H9 (cell line): ENCODE data around the gene RASGRF2. TPM values are rescaled to one million over a fixed set of nuclear protein-coding genes. Genes with fewer than 3 reads are reported as not detected.

ENCODE experiments used
- DNase-seq: peaks from one replicate; pipeline ENCODE4 v3.0.0-alpha.2; 2017
- H2AFZ ChIP-seq: one replicate; pipeline ENCODE4 v1.6.1; 2013; ENCODE audit warnings: mild to moderate bottlenecking, low read length, control low read depth, moderate library complexity
- H2AK5ac ChIP-seq: 2 replicates; pipeline ENCODE4 v1.6.1; 2013; ENCODE audit warnings: low read length, control low read depth, mixed read lengths; ENCODE audit not compliant: insufficient read length
- H2BK120ac ChIP-seq: one replicate; pipeline ENCODE4 v1.6.1; 2013; ENCODE audit warnings: low read depth, mild to moderate bottlenecking, low read length, control low read depth, inconsistent platforms; ENCODE audit not compliant: poor library complexity, severe bottlenecking
- H2BK12ac ChIP-seq: 2 replicates; pipeline ENCODE4 v1.6.1; 2013; ENCODE audit warnings: low read length, control low read depth, mixed read lengths, low read depth; ENCODE audit not compliant: insufficient read length
- H2BK15ac ChIP-seq: 2 replicates; pipeline ENCODE4 v1.6.1; 2013; ENCODE audit warnings: low read depth, low read length, control low read depth
- H2BK20ac ChIP-seq: one replicate; pipeline ENCODE4 v1.6.1; 2013; ENCODE audit warnings: low read depth, mild to moderate bottlenecking, low read length, control low read depth, inconsistent platforms; ENCODE audit not compliant: poor library complexity, severe bottlenecking
- H2BK5ac ChIP-seq: 2 replicates; pipeline ENCODE4 v1.6.1; 2013; ENCODE audit warnings: low read length, control low read depth, mixed read lengths; ENCODE audit not compliant: insufficient read length
- H3K14ac ChIP-seq: 2 replicates; pipeline ENCODE4 v1.6.1; 2013; ENCODE audit warnings: low read length, control low read depth; ENCODE audit not compliant: insufficient read depth
- H3K18ac ChIP-seq: 2 replicates; pipeline ENCODE4 v1.6.1; 2013; ENCODE audit warnings: low read depth, mild to moderate bottlenecking, mixed read lengths, low read length, control low read depth; ENCODE audit not compliant: insufficient read length
- H3K23ac ChIP-seq: 2 replicates; pipeline ENCODE4 v1.6.1; 2013; ENCODE audit warnings: low read length, control low read depth, mixed read lengths, low read depth; ENCODE audit not compliant: insufficient read length
- H3K23me2 ChIP-seq: 2 replicates; pipeline ENCODE4 v1.6.1; 2013; ENCODE audit warnings: low read depth, mild to moderate bottlenecking, mixed read lengths, low read length, control low read depth; ENCODE audit not compliant: insufficient read length, poor library complexity, severe bottlenecking
- H3K27ac ChIP-seq: 2 replicates; pipeline ENCODE4 v1.5.1; 2013; ENCODE audit warnings: low read length, control low read depth, mixed read lengths, low read depth; ENCODE audit not compliant: insufficient read length
- H3K27me3 ChIP-seq: 2 replicates; pipeline ENCODE4 v1.6.1; 2013; ENCODE audit warnings: low read length, control low read depth, inconsistent platforms; ENCODE audit not compliant: insufficient read depth
- H3K4ac ChIP-seq: 2 replicates; pipeline ENCODE4 v1.6.1; 2013; ENCODE audit warnings: low read depth, mild to moderate bottlenecking, control low read depth, inconsistent platforms, low read length, moderate library complexity
- H3K4me1 ChIP-seq: 2 replicates; pipeline ENCODE4 v1.6.1; 2013; ENCODE audit warnings: low read length, control low read depth, inconsistent platforms; ENCODE audit not compliant: insufficient read depth
- H3K4me2 ChIP-seq: 2 replicates; pipeline ENCODE4 v1.6.1; 2013; ENCODE audit warnings: low read length, control low read depth, mixed read lengths; ENCODE audit not compliant: insufficient read length, insufficient read depth
- H3K56ac ChIP-seq: 2 replicates; pipeline ENCODE4 v1.6.1; 2013; ENCODE audit warnings: low read depth, mild to moderate bottlenecking, mixed read lengths, low read length, control low read depth; ENCODE audit not compliant: insufficient read length
- H3K79me1 ChIP-seq: 2 replicates; pipeline ENCODE4 v1.6.1; 2013; ENCODE audit warnings: low read depth, mild to moderate bottlenecking, moderate library complexity, low read length, control low read depth, inconsistent platforms; ENCODE audit not compliant: insufficient read depth, poor library complexity, severe bottlenecking
- H3K79me2 ChIP-seq: 2 replicates; pipeline ENCODE4 v1.6.1; 2013; ENCODE audit warnings: low read length, control low read depth, inconsistent platforms; ENCODE audit not compliant: insufficient read depth
- H3K9ac ChIP-seq: 2 replicates; pipeline ENCODE4 v1.6.1; 2013; ENCODE audit warnings: low read length, control low read depth, mixed read lengths; ENCODE audit not compliant: insufficient read length; ENCODE audit errors: extremely low read depth
- H3K9me3 ChIP-seq: one replicate; pipeline ENCODE4 v1.6.1; 2013; ENCODE audit warnings: low read depth, low read length, inconsistent platforms; ENCODE audit not compliant: control insufficient read depth
- H3T11ph ChIP-seq: one replicate; pipeline ENCODE4 v1.6.1; 2013; ENCODE audit warnings: mild to moderate bottlenecking, low read length, control low read depth, inconsistent platforms
- H4K20me1 ChIP-seq: one replicate; pipeline ENCODE4 v1.6.1; 2013; ENCODE audit not compliant: control insufficient read depth, insufficient read length, insufficient read depth
- H4K5ac ChIP-seq: 2 replicates; pipeline ENCODE4 v1.6.1; 2013; ENCODE audit warnings: low read depth, mild to moderate bottlenecking, mixed read lengths, low read length, control low read depth; ENCODE audit not compliant: insufficient read length
- H4K8ac ChIP-seq: replicated peaks from 2 replicates; pipeline ENCODE4 v1.6.1; 2013; ENCODE audit warnings: low read length, control low read depth, mixed read lengths, low read depth; ENCODE audit not compliant: insufficient read length
- H4K91ac ChIP-seq: 2 replicates; pipeline ENCODE4 v1.6.1; 2013; ENCODE audit warnings: low read depth, mild to moderate bottlenecking, moderate library complexity, mixed read lengths, low read length, control low read depth; ENCODE audit not compliant: insufficient read length
- H3K27ac Mint-ChIP-seq, 3 experiments: 2 replicates in 2 of 3; 3 replicates in 1 of 3; pipeline ENCODE4 v1.8.0; 2020 to 2021; ENCODE audit warnings: mixed read lengths in 3 of 3, mild to moderate bottlenecking in 1 of 3, moderate library complexity in 1 of 3
- H3K27me3 Mint-ChIP-seq: 2 replicates; pipeline ENCODE4 v1.8.0; 2021; ENCODE audit warnings: low read depth, mild to moderate bottlenecking, moderate library complexity, mixed read lengths
- H3K36me3 Mint-ChIP-seq, 3 experiments: 2 replicates in 2 of 3; 3 replicates in 1 of 3; pipeline ENCODE4 v1.8.0; 2020 to 2021; ENCODE audit warnings: low read depth in 3 of 3, mixed read lengths in 3 of 3; ENCODE audit not compliant: insufficient read depth in 1 of 3
- H3K4me1 Mint-ChIP-seq, 2 experiments: 2 replicates each; pipeline ENCODE4 v1.8.0; 2020; ENCODE audit warnings: mixed read lengths in 2 of 2
- H3K4me3 Mint-ChIP-seq, 2 experiments: 2 replicates in 1 of 2; 3 replicates in 1 of 2; pipeline ENCODE4 v1.8.0; 2020 to 2021; ENCODE audit warnings: mild to moderate bottlenecking in 2 of 2, mixed read lengths in 2 of 2, moderate library complexity in 1 of 2
- H3K9me3 Mint-ChIP-seq, 2 experiments: 2 replicates in 1 of 2; 3 replicates in 1 of 2; pipeline ENCODE4 v1.8.0; 2020; ENCODE audit warnings: mild to moderate bottlenecking in 2 of 2, mixed read lengths in 2 of 2, moderate library complexity in 1 of 2
- WGBS: extraction: QIAGEN DNeasy Blood & Tissue Kit; methylation state at CpG from one replicate; pipeline ENCODE4 v1.1.7; 2013; ENCODE audit warnings: missing lambda C conversion rate, low lambda C conversion rate, mixed read lengths; ENCODE audit not compliant: insufficient read length; ENCODE audit errors: extremely low coverage; 5-methylcytosine and 5-hydroxymethylcytosine counted together
- total RNA-seq: library from RNA; stranded (reverse); gene quantifications from 2 replicates; pipeline ENCODE4 v1.2.1, GENCODE V29; 2021
- TF ChIP-seq, protein P1 (sequence below): fragments of 200-600 bp; sonication (generic); conservative IDR thresholded peaks from 3 replicates; pipeline ENCODE4 v1.8.0; 2021; ENCODE audit warnings: antibody characterized with exemption, mild to moderate bottlenecking

The RASGRF2 gene
- total RNA-seq, 1 experiment from 2014 or later = 13.5 TPM

DNA sequence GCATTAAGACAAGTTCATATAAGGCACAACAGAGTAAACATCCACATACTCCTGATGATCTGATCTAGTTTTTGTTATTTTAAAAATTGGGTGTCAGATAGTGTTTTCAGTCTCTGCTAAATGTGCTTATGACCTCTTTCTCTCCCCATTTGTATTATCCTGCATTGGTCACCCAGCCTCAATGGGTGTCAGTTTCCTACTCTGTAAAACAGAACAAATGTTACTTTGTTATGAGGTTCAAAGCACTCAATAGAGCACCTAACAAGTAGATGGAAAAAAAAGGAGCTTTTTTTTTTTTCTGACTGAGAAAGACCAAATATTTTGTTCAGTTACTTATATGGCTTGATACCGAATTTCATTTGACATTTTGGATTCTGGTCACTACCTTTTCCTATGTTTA, 33.6 kb upstream of the RASGRF2 start:
- Mint-ChIP-seq H3K9me3 (no peaks in the 10 kb centered on the region), H3K4me1 (peaks cover 14 to 16% of the 10 kb centered on the region in 2 experiments), H3K4me3 (no peak overlapping the region), H3K27me3 (no peaks in the 10 kb centered on the region; the same call in 1 of the 2 replicates), H3K27ac (no peak overlapping the region), H3K36me3 (peaks cover 0 to 4% (median 0%) of the 10 kb centered on the region in 3 experiments; a peak in 1 of 7 replicates)
- no peak overlapping the region for H4K8ac ChIP-seq
- no peak overlapping the region for H3K27ac ChIP-seq
- H2BK5ac ChIP-seq = no peak overlapping the region
- no peak overlapping the region for H2BK12ac ChIP-seq
- H3K9ac ChIP-seq = no peak overlapping the region
- no peaks in the 10 kb centered on the region; the same call in 1 of the 2 replicates for H3K79me2 ChIP-seq
- no peaks in the 10 kb centered on the region for H3K79me1 ChIP-seq
- TF ChIP-seq, protein P1, sequence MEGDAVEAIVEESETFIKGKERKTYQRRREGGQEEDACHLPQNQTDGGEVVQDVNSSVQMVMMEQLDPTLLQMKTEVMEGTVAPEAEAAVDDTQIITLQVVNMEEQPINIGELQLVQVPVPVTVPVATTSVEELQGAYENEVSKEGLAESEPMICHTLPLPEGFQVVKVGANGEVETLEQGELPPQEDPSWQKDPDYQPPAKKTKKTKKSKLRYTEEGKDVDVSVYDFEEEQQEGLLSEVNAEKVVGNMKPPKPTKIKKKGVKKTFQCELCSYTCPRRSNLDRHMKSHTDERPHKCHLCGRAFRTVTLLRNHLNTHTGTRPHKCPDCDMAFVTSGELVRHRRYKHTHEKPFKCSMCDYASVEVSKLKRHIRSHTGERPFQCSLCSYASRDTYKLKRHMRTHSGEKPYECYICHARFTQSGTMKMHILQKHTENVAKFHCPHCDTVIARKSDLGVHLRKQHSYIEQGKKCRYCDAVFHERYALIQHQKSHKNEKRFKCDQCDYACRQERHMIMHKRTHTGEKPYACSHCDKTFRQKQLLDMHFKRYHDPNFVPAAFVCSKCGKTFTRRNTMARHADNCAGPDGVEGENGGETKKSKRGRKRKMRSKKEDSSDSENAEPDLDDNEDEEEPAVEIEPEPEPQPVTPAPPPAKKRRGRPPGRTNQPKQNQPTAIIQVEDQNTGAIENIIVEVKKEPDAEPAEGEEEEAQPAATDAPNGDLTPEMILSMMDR = no peak
- no peak overlapping the region for H4K5ac ChIP-seq
- H4K91ac ChIP-seq = no peak overlapping the region
- no peak for DNase-seq
- H3K56ac ChIP-seq = no peak overlapping the region
- H3K9me3 ChIP-seq = no peaks in the 10 kb centered on the region
- no peak overlapping the region for H2AFZ ChIP-seq
- no peak overlapping the region for H3K4ac ChIP-seq
- no CpG with 5 or more reads among the region's 1 CpG for WGBS
- H3K4me2 ChIP-seq = no peak overlapping the region
- no peak overlapping the region for H2BK15ac ChIP-seq
- H4K20me1 ChIP-seq = no peaks in the 10 kb centered on the region
- no peak overlapping the region for H3K14ac ChIP-seq
- no peaks in the 10 kb centered on the region for H3K23me2 ChIP-seq
- H3T11ph ChIP-seq = no peak overlapping the region
- no peak overlapping the region for H3K18ac ChIP-seq
- no peak overlapping the region for H2AK5ac ChIP-seq
- no peaks in the 10 kb centered on the region for H3K27me3 ChIP-seq
- no peak overlapping the region for H2BK120ac ChIP-seq
- no peak overlapping the region for H3K23ac ChIP-seq
- H3K4me1 ChIP-seq = 0 out of 2 replicates have a peak, but pooled peaks cover 2% of the 10 kb centered on the region
- H2BK20ac ChIP-seq = no peak overlapping the region
